OCI-LY7 (cell line): ENCODE data around the gene IGSF22. TPM values are rescaled to one million over a fixed set of nuclear protein-coding genes. Genes with fewer than 3 reads are reported as not detected.

Experiments
- BruUV-seq: library from RNA; stranded (reverse); fragments of 400-500 nt; replicated peaks from 2 replicates; lab custom pipeline; 2021; lab: Mats Ljungman, UMichigan
- CTCF ChIA-PET: fragments of 300-600 bp; sonication (Branson Sonifier 250); formaldehyde crosslinking; loops from one replicate; lab custom pipeline; 2022; ENCODE audit warnings: antibody characterized with exemption; ENCODE audit not compliant: unreplicated experiment; lab: Charles Lee
- POLR2A ChIA-PET: fragments of 300-600 bp; sonication (Branson Sonifier 250); formaldehyde crosslinking; loops from one replicate; lab custom pipeline; 2022; ENCODE audit warnings: antibody characterized with exemption; lab: Charles Lee
- DNase-seq: peaks from one replicate; pipeline ENCODE4 v3.0.0-alpha.2; 2015; ENCODE audit warnings: low spot score
- H2AFZ ChIP-seq: fragments of 200-600 bp; sonication (generic), shearing (Covaris generic); 2 replicates; pipeline ENCODE4 v1.6.1; 2014; ENCODE audit warnings: mild to moderate bottlenecking, antibody characterized with exemption, low read length, moderate library complexity
- H3K27ac ChIP-seq: fragments of 200-600 bp; sonication (generic); 2 replicates; pipeline ENCODE4 v1.5.1; 2014; ENCODE audit warnings: mixed run types, low read depth, mild to moderate bottlenecking, moderate library complexity, low read length, inconsistent platforms; ENCODE audit not compliant: poor library complexity, severe bottlenecking
- H3K36me3 ChIP-seq: fragments of 200-600 bp; sonication (generic); 2 replicates; pipeline ENCODE4 v1.6.1; 2014; ENCODE audit warnings: mild to moderate bottlenecking, antibody characterized with exemption, low read length, moderate library complexity, mixed read lengths; ENCODE audit not compliant: insufficient read depth
- H3K4me1 ChIP-seq: fragments of 200-600 bp; sonication (generic); 2 replicates; pipeline ENCODE4 v1.5.1; 2014; ENCODE audit warnings: mild to moderate bottlenecking, low read length; ENCODE audit not compliant: insufficient read depth, poor library complexity, severe bottlenecking
- H3K4me2 ChIP-seq: fragments of 200-600 bp; sonication (generic); 2 replicates; pipeline ENCODE4 v1.6.1; 2014; ENCODE audit warnings: mild to moderate bottlenecking, low read length
- H3K4me3 ChIP-seq: fragments of 200-600 bp; sonication (generic); 2 replicates; pipeline ENCODE4 v1.5.1; 2014; ENCODE audit warnings: mild to moderate bottlenecking, low read depth, low read length; ENCODE audit not compliant: poor library complexity, severe bottlenecking
- H3K79me2 ChIP-seq: fragments of 200-600 bp; sonication (generic); 2 replicates; pipeline ENCODE4 v1.6.1; 2016; ENCODE audit warnings: low read depth, mild to moderate bottlenecking, low read length, moderate library complexity, mixed read lengths; ENCODE audit not compliant: insufficient read depth
- H3K9me2 ChIP-seq: fragments of 200-600 bp; sonication (generic); 2 replicates; pipeline ENCODE4 v1.6.1; 2016; ENCODE audit warnings: mild to moderate bottlenecking, low read length, mixed read lengths; ENCODE audit not compliant: insufficient read depth
- H3K9me3 ChIP-seq: fragments of 200-600 bp; sonication (generic); 2 replicates; pipeline ENCODE4 v1.6.1; 2014; ENCODE audit warnings: mild to moderate bottlenecking, mixed run types, low read length, mixed read lengths
- H4K20me1 ChIP-seq: fragments of 200-600 bp; sonication (generic); 2 replicates; pipeline ENCODE4 v1.6.1; 2014; ENCODE audit warnings: mild to moderate bottlenecking, antibody characterized with exemption, low read length, moderate library complexity, mixed read lengths; ENCODE audit not compliant: insufficient read depth
- CTCF ChIP-seq: fragments of 200-600 bp; sonication (generic); conservative IDR thresholded peaks from 2 replicates; pipeline ENCODE4 v1.5.1; 2014; ENCODE audit warnings: mild to moderate bottlenecking, antibody characterized with exemption, low read length, moderate library complexity, mixed read lengths
- EZH2phosphoT487 ChIP-seq: fragments of 200-600 bp; sonication (generic); IDR thresholded peaks from 2 replicates; pipeline ENCODE4 v1.6.1; 2018; ENCODE audit warnings: low read depth, borderline replicate concordance, mild to moderate bottlenecking, mixed run types, antibody characterized with exemption, low read length, moderate library complexity, mixed read lengths
- intact Hi-C: fragments of 100-400 bp; cut with micrococcal nuclease; formaldehyde crosslinking; loops from one replicate; pipeline ENCODE4 v1.10.0; 2022; ENCODE audit not compliant: unreplicated experiment
- total RNA-seq, 2 experiments: library from RNA; depleted of rRNA in 1 of 2; stranded (reverse); fragments of >200 nt in 1 of 2; shearing (Covaris generic) in 1 of 2; gene quantifications; 2 replicates each; pipeline ENCODE4 v1.2.3, GENCODE V29; 2014 to 2022

The IGSF22 gene
- total RNA-seq, 2 experiments from 2014 or later = not detected

DNA sequence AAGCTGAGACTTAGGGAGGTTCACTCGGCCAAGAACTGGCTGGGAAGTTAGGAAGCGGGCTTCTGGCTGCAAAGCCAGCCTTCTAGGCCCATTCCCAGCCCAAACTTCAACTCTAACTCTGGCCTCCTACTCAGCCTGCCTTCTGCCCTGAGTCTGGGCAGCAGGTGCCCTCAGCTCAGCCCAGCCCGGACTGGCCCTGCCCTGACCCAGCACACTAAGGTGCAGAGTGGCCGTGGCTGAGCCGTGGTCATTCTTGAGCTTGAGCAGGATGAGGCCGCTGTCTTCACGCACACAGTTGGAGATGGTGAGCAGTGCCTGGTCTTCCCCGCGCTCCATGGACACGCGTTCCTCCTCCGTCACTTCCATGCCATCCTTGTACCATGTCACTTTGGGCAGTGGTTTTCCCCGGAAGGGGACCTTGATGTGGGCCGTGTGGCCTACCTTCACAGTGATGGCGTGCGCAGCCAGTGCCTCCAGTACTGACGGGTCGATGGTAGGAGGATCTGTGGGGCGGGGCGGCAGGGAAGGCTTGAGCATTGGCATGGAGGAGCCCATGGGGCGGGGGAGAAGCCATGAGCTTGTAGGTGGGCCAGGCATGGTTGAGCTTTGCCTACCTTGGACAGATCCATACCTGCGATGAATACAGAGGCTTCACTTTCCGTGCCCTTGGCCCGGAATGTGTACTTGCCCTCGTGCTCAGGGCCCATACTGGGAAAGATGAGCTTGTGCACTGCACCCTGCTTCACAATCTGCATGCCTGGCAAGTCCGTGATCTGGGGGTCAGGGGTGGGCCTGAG, 12.1 kb downstream of the IGSF22 start:
- no peak for DNase-seq
- H3K4me2 ChIP-seq = no peak overlapping the region
- intact Hi-C loops = no loop called here
- H3K9me3 ChIP-seq = no peaks in the 10 kb centered on the region
- no peak overlapping the region for H3K27ac ChIP-seq
- H3K79me2 ChIP-seq = no peaks in the 10 kb centered on the region
- no peaks in the 10 kb centered on the region for H3K36me3 ChIP-seq
- H3K9me2 ChIP-seq = no peaks in the 10 kb centered on the region
- BruUV-seq = no TSS peak
- H3K4me3 ChIP-seq = no peak overlapping the region
- no peaks in the 10 kb centered on the region for H4K20me1 ChIP-seq
- POLR2A ChIA-PET = no interaction called here
- H2AFZ ChIP-seq = no peak overlapping the region
- no peaks in the 10 kb centered on the region for H3K4me1 ChIP-seq
- TF ChIP-seq EZH2phosphoT487 = no peak
- TF ChIP-seq CTCF = no peak
- CTCF ChIA-PET = interaction anchor here (0.5 kb wide), 1 partner anchor 49 kb away, joined by 3 read pairs; no protein-coding TSS in a partner anchor

- Histone ChIP-seq H3K27ac (no peak overlapping the region), H3K9me2 (no peaks in the 10 kb centered on the region), H3K9me3 (no peaks in the 10 kb centered on the region), H3K4me2 (no peak overlapping the region), H3K4me3 (no peak overlapping the region), H3K4me1 (no peaks in the 10 kb centered on the region), H2AFZ (no peak overlapping the region), H3K36me3 (no peaks in the 10 kb centered on the region), H3K79me2 (no peaks in the 10 kb centered on the region), H4K20me1 (no peaks in the 10 kb centered on the region)
- no TSS peak for BruUV-seq
- intact Hi-C loops = no loop called here
- POLR2A ChIA-PET = no interaction called here
- TF ChIP-seq EZH2phosphoT487 = no peak
- no peak for TF ChIP-seq CTCF
- CTCF ChIA-PET = no interaction called here
- no peak for DNase-seq
Observed at GRCh38 chr11:18710545-18710944, 15.4 kb downstream of the IGSF22 start.

DNA sequence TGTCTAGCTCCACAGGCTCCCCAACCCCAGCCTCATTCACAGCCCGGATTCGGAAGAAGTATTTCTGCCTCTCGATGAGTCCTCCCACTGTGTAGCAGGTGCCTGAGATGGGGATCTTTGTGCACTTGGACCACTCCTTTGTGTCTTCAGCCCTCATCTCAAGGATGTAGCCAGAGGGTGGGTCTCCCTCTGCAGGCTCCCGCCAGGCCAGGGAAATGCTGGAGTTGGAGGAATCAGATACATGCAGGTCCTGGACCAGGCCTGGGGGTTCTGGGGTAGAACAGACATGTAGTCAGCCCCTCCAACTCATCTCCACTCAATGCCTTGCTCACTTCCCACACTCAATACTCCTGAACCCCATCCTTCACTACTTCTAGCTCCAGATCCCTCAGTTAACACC, 16.6 kb downstream of the IGSF22 start:
- POLR2A ChIA-PET = interaction anchor here (0.7 kb wide), 1 partner anchor 22 kb away, joined by 3 read pairs; no protein-coding TSS in a partner anchor
- no peak overlapping the region for H2AFZ ChIP-seq
- no peak overlapping the region for H3K4me3 ChIP-seq
- CTCF ChIA-PET = no interaction called here
- H3K4me2 ChIP-seq = no peak overlapping the region
- H4K20me1 ChIP-seq = no peaks in the 10 kb centered on the region
- no peaks in the 10 kb centered on the region for H3K79me2 ChIP-seq
- intact Hi-C loops = no loop called here
- TF ChIP-seq EZH2phosphoT487 (no peak), CTCF (no peak)
- H3K36me3 ChIP-seq = no peaks in the 10 kb centered on the region
- H3K9me2 ChIP-seq = no peaks in the 10 kb centered on the region
- DNase-seq = no peak
- no peaks in the 10 kb centered on the region for H3K4me1 ChIP-seq
- BruUV-seq = no TSS peak
- no peaks in the 10 kb centered on the region for H3K9me3 ChIP-seq
- no peak overlapping the region for H3K27ac ChIP-seq
